Tibial artery (tissue), 4 donors: ENCODE results near the gene PRPSAP2.

Source experiments
- DNase-seq, 2 donors: peaks; one replicate each; pipeline ENCODE4 v3.0.0-alpha.2; 2019
- H3K27ac ChIP-seq, 2 donors: fragments of 200-600 bp; sonication (generic) in 1 of 2; 1 replicate in 1 of 2; 2 replicates in 1 of 2; pipeline ENCODE4 v1.5.1; 2018 to 2019; ENCODE audit warnings: mild to moderate bottlenecking in 1 of 2
- H3K27me3 ChIP-seq, 2 donors: fragments of 200-600 bp; sonication (generic) in 1 of 2; one replicate each; pipeline versions ENCODE4 v1.5.1 to v1.6.0; 2016 to 2019
- H3K36me3 ChIP-seq, 3 donors: fragments of 200-600 bp; sonication (generic) in 2 of 3; one replicate each; pipeline ENCODE4 v1.5.1; 2016 to 2019; ENCODE audit warnings: mild to moderate bottlenecking in 2 of 3
- H3K4me1 ChIP-seq, 4 donors: fragments of 200-600 bp; sonication (generic) in 2 of 4; 1 replicate in 3 of 4; 2 replicates in 1 of 4; pipeline ENCODE4 v1.5.1; 2016 to 2019
- H3K4me3 ChIP-seq, 2 donors: fragments of 200-600 bp; sonication (generic) in 1 of 2; 1 replicate in 1 of 2; 2 replicates in 1 of 2; pipeline ENCODE4 v1.5.1; 2018 to 2019; ENCODE audit warnings: mild to moderate bottlenecking in 2 of 2
- H3K9me3 ChIP-seq, 3 donors: fragments of 200-600 bp; sonication (generic) in 1 of 3; one replicate each; pipeline ENCODE4 v1.5.1; 2016 to 2019
- intact Hi-C: fragments of 100-400 bp; cut with DNase I; formaldehyde crosslinking; loops from one replicate; pipeline ENCODE4 v1.15.0; 2023; ENCODE audit warnings: low total_unique reads
- TF ChIP-seq, protein P1 (sequence below), 2 experiments: fragments of 200-600 bp in 1 of 2; fragments of 450-650 bp in 1 of 2; IDR thresholded peaks; one replicate each; pipeline ENCODE4 v1.5.1; 2017 to 2019; ENCODE audit warnings: antibody characterized with exemption in 2 of 2, mild to moderate bottlenecking in 1 of 2, moderate library complexity in 1 of 2

The PRPSAP2 gene

DNA sequence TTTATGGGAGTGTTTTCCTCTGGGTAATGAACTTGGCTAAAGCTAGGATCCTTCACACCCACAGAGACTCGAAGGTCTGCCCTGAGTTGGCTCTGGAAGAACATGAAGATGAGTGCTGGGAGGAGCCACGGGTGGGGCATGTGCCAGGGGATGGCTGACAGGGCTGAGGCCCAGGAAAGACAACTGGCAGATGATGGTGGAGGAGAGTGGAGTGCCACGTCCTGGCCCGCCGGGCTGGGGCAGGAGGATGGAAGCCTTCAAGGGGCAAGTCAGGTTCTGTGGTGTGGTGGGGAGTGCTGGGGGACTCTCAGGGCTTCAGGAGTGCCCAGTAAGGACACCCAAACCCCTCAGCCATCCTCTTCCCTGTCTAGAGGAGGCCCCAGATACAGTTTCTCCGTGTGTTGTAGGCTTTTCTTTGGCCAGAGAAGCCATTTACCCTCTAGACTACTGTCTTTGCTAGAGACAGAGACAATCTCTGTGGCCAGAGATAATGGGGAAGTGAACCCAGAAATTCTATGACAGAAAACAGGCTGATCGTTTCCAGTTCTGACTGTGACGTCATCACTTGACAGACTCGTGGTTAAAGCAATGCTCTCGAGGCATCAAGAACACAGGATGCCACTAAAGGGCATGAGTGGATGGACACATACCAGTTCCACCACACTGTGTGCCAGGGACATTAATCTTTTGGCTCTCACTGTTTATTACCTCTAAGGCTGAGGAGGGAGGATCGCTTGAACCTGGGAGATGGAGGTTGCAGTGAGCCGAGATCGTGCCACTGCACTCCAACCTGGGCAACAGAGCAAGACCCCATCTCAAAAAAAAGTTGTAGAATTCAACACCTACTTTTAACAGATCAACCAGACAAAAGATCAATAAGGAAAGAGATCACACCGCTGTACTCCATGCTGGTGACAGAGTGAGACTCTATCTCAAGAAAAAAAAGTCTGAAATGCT lies 75.4 kb downstream of the PRPSAP2 start:
- intact Hi-C loops, result no loop called here
- DNase-seq, result no peak
- TF ChIP-seq, protein P1, sequence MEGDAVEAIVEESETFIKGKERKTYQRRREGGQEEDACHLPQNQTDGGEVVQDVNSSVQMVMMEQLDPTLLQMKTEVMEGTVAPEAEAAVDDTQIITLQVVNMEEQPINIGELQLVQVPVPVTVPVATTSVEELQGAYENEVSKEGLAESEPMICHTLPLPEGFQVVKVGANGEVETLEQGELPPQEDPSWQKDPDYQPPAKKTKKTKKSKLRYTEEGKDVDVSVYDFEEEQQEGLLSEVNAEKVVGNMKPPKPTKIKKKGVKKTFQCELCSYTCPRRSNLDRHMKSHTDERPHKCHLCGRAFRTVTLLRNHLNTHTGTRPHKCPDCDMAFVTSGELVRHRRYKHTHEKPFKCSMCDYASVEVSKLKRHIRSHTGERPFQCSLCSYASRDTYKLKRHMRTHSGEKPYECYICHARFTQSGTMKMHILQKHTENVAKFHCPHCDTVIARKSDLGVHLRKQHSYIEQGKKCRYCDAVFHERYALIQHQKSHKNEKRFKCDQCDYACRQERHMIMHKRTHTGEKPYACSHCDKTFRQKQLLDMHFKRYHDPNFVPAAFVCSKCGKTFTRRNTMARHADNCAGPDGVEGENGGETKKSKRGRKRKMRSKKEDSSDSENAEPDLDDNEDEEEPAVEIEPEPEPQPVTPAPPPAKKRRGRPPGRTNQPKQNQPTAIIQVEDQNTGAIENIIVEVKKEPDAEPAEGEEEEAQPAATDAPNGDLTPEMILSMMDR (IDR thresholded peaks at IDR 0.05), result no peak
- H3K27ac ChIP-seq, result no peak overlapping the region
- peaks cover 0 to 5% (median 0%) of the 10 kb centered on the region in 4 donors for H3K4me1 ChIP-seq
- no peak overlapping the region for H3K4me3 ChIP-seq
- H3K36me3 ChIP-seq, result peaks cover 30 to 33% (median 31%) of the 10 kb centered on the region in 3 donors
- H3K9me3 ChIP-seq, result no peaks in the 10 kb centered on the region
- H3K27me3 ChIP-seq, result peaks cover 0 to 2% of the 10 kb centered on the region in 2 donors

DNA sequence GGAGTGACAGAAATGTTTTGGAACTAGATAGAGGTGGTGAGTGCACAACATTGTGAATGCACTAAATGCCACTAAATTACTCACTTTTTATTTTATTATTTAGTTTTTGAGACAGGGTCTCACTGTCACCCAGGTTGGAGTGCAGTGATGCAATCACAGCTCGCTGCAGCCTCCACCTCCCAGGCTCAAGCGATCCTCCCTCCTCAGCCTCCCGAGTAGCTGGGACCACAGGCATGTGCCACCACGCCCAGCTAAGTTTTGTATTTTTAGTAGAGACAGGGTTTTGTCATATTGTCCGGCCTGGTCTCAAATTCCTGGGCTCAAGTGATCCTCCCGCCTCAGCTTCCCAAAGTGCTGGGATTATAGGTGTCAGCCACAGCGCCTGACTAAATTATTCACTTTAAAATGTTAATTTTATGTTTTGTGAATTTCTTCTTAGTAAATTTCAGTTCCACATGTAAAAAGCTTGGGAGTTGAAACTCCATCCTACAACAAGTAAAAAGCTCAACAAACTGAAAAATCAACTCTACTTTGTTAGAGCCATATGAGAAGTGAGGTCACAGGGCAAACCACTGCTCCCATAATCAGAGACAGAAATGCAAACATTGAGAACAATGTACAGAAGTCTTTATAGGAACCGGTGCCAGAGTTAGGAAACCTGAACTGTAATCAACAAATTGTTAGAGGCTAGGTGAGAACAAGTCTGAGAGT lies 80.2 kb downstream of the PRPSAP2 start:
- intact Hi-C loops, result no loop called here
- Histone ChIP-seq H3K4me3 (no peak overlapping the region), H3K27me3 (peaks cover 0 to 2% of the 10 kb centered on the region in 2 donors), H3K9me3 (no peaks in the 10 kb centered on the region), H3K36me3 (no peaks in the 10 kb centered on the region), H3K4me1 (peaks cover 0 to 1% (median 0%) of the 10 kb centered on the region in 4 donors), H3K27ac (no peak overlapping the region)
- TF ChIP-seq, protein P1 (IDR thresholded peaks at IDR 0.05), result no peak
- no peak for DNase-seq

DNA sequence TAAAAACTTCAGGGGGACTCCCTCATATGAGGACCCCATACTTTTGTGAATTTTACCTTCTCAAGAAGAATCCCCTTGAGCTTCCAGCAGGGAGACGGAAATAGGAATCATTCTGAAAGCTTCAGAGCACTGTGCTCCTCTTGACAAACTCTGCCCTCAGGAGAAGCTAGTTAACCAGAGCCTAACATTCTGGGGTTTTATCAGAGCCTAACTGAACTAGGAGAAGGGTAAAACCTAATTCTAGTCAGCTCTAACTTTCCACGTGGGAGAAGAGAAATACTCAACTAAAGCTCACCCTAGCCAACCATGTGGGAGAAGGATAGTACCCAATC lies 80.7 kb downstream of the PRPSAP2 start:
- intact Hi-C loops, result no loop called here
- Histone ChIP-seq H3K27me3 (peaks cover 0 to 2% of the 10 kb centered on the region in 2 donors), H3K36me3 (no peaks in the 10 kb centered on the region), H3K27ac (no peak overlapping the region), H3K9me3 (no peaks in the 10 kb centered on the region), H3K4me1 (no peaks in the 10 kb centered on the region), H3K4me3 (no peak overlapping the region)
- DNase-seq, result no peak
- TF ChIP-seq, protein P1 (IDR thresholded peaks at IDR 0.05), result no peak

DNA sequence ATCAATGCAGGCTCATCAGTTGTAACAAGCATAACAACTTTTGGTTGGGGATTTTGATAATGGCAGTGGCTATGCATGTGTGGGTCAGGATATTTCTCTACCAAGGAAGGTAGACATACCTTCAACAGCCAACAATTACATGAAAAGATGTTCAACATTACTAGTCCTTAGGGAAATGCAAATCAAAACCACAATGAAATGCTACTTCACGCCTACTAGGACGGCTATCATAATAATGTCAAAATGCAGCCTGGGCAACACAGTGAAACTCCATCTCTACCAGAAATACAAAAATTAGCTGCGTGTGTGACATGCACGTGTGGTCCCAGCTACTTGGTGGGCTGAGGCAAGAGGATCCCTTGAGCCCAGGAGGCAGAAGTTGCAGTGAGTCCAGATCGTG lies 86.7 kb downstream of the PRPSAP2 start:
- H3K9me3 ChIP-seq, result no peaks in the 10 kb centered on the region
- intact Hi-C loops, result no loop called here
- no peaks in the 10 kb centered on the region for H3K4me1 ChIP-seq
- no peak for DNase-seq
- no peak overlapping the region for H3K27ac ChIP-seq
- TF ChIP-seq, protein P1 (IDR thresholded peaks at IDR 0.05), result no peak
- H3K27me3 ChIP-seq, result peaks cover 0 to 30% of the 10 kb centered on the region in 2 donors
- H3K4me3 ChIP-seq, result no peak overlapping the region
- H3K36me3 ChIP-seq, result no peaks in the 10 kb centered on the region

DNA sequence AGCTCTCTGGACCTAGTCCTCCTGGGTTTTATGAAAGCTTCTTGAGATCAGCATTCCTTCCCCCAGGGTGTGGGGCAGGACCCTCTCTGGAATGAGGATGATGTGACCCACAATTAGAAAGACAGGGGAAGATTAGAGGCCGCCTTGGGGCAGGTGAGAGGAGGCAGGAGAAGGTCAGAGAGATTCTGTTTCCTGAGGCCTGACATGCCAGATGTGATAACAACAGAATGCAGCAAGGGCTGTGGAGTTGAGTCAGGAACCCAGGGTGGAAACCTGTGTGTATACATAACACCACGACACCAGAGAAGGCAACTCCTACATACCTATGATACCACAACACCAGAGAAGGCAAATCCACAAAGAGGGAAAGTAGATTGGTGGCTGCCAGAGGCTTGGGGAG lies 88.6 kb downstream of the PRPSAP2 start:
- intact Hi-C loops, result no loop called here
- no peak overlapping the region for H3K27ac ChIP-seq
- TF ChIP-seq, protein P1 (IDR thresholded peaks at IDR 0.05), result no peak
- H3K4me3 ChIP-seq, result no peak overlapping the region
- no peaks in the 10 kb centered on the region for H3K9me3 ChIP-seq
- no peak for DNase-seq
- peaks cover 0 to 42% of the 10 kb centered on the region in 2 donors for H3K27me3 ChIP-seq
- no peaks in the 10 kb centered on the region for H3K36me3 ChIP-seq
- no peaks in the 10 kb centered on the region for H3K4me1 ChIP-seq
